Activated effector memory CD4-positive, alpha-beta T cell treated with Interleukin-2 at 50 U/mL for 16 hours (primary cell): ENCODE results near the gene THEM5.
"Not testable (repeated sequence)": the region's sequence is repeated elsewhere in the genome, so short reads cannot be mapped to it uniquely, and the experiment has no call there.

Experiments
- DNase-seq: peaks from one replicate; pipeline ENCODE4 v3.0.0-alpha.2; 2020

THEM5 gene

GRCh38 chr1:151867321-151867720 lies 13.8 kb upstream of the THEM5 start:
- no peak for DNase-seq

- no peak for DNase-seq
These were observed 10.9 kb upstream of the THEM5 start for GRCh38 chr1:151864411-151864810.

GRCh38 chr1:151862604-151863003 lies 9.1 kb upstream of the THEM5 start:
- DNase-seq, result no peak

DNA sequence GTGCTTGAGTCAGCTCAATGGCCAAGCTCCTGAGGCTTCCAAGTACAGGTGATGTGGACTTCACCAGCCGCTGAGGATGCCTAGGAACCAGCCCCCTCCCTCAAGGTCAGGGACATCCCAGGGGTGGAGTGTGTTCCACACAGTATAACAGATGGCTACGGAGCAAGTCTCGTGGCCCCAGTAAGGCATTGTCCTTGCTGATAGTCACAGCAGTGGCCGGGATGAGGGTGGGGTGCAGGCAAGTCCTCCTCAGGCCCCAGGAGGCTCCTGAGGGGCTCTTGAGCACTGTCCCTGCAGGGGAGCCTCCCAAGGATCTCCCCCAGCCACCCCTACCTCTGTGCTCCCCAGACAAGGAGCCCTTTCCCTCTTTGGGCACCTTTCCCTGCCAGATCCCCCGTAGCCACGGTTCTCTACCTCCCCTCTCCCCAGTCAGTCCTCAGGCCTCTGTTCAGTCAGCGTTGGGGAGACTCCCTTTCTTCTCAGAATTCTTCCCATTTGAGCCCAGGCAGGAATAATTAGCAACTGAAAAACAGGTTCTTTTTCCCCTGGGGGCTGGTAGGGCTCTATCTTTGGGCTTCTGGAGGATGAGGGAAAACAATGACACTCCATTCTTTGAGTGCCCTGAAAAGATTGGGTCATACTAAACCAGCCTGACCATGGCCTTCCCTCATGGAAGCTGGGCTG lies 7.1 kb upstream of the THEM5 start:
- no peak for DNase-seq

DNA sequence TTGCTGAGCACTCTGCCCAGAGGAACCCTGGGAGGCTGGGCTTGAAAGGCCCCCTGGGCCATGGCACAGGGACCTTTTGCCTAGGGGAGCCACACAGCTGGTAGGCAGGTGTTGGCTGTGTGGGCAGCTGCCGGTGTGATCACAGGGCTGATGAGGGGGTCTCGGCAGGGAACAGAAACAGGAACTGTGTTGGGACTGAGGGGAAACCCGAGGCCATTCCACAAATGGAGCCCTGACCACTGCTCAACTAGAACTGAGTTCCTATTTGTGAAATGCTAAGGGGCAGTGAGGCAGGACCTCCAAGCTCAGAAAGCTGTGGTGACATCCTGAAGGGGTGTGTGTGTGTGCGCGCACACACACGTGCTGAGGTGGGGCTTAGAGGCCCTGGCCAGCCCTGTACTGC lies 6.4 kb upstream of the THEM5 start:
- no peak for DNase-seq

DNA sequence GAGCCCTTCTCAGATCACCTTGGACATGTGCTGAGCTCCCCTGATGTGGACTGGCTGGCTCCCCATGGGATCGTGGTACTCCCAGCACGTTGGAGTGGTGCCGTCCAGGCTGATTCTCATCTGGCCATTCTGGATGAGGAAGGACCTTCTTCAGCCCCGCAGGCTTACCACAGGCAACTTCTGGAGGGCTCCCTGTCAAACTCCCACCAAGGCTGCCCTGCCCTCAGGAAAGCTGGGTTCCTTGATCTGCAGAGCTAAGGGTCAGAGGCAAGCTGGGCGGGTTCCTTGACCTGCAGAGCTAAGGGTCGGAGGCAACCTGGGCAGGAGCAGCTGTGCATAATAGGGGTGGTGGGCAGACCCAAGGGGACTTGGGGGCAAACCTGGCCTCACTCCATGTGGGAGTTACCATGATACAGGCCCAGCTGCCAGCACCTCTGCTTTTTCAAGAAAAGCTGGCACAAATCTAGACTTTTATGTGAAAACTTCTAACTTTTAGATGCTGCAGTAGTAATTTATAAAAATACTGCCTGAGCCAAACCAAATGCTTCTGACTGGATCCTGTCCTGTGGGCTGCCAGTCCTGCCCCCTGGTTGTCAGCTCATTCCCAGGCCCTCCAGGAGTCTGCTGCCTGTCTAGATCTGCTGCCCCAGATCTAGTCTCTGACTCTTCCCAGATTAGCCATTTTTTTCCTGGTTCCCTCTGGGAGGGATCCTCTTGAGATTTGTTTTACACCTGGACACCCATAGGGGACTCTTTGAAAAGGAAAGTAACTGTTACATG lies 5.6 kb upstream of the THEM5 start:
- no peak for DNase-seq

- DNase-seq, result no peak
These were observed 4.7 kb upstream of the THEM5 start for GRCh38 chr1:151858030-151858746.

- DNase-seq, result no peak
These were observed 2.4 kb upstream of the THEM5 start for GRCh38 chr1:151855933-151856332.

- not testable (repeated sequence) for DNase-seq
These were observed 2.0 kb upstream of the THEM5 start for GRCh38 chr1:151855516-151855915.

DNA sequence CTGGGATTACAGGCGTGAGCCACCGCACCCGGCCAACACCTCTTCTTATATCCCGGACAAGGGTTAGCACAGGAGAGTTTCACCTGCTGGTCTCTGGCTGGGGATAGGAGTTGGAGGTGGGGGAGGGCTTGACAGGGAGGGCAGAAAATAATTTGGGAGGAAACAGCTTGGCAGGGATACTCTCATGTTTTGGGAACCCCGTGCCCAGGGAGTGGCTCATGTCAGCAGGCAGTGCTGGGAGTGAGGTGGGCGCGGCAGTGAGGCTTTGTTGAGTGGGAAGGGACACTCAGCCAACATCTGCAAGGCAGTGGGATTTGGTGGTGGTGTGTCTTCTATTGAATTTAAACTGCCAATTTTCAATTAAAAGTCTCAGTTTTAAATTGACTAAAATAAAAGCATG lies 1.1 kb upstream of the THEM5 start:
- DNase-seq, result no peak

GRCh38 chr1:151852733-151853132 lies 779 bp downstream of the THEM5 start:
- no peak for DNase-seq

GRCh38 chr1:151851886-151852285 lies 1.6 kb downstream of the THEM5 start:
- DNase-seq, result no peak

DNA sequence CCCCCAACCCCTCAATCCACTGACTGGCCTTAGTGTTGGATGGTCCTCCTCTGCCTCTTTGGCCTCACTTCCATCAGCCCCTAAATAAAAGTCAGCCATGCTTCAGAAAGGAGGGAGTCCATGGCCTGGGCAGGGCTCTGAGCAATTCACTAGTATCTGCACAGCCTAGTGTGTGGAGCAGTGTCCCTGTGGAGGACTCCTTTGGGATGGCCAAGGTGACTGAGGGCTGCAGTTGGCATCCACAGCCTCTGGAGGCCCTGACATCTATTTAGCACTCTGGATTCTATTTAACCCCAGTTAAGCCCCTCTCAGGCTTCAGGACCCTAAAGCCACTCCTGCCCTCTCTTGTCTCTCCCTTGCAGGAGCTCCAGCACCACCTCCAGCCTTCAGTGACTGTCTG lies 3.6 kb downstream of the THEM5 start:
- DNase-seq, result no peak

GRCh38 chr1:151849126-151849525 lies 4.4 kb downstream of the THEM5 start:
- DNase-seq, result no peak

DNA sequence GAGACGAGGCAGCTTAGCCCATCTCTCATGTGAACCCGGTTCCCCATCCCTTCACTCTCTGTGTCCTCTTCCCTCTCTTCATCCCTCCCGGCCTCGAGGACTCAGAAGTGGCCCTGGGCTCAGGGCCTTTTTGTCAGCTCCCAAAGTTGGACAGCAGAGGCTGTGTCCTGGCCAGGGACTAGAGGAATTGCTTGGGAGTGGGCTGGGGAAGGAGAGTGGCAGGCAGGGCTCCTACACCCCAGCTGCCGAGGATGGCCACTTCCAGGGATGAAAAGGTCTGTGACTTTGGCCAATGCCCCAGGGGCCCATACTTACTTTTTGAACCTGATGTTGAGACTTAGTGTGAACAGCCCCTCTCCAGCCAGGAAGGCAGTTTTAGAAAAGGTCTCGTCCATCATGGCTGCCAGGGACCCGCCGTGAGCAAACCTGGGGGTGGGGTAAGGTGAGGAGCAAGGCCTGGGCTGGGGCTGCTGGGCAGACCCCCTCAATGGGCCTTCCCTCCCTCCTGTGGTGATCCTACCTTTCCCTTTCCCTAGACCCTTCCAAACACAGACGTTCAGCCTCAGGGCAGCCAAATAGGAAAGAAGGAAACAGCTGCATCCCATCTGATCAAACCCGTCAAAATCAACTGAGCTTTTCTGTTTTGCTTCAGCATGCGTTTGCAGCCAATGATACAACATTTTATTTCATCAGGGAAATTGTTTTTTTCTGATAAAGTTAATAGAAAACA lies 5.5 kb downstream of the THEM5 start:
- DNase-seq, result no peak

DNA sequence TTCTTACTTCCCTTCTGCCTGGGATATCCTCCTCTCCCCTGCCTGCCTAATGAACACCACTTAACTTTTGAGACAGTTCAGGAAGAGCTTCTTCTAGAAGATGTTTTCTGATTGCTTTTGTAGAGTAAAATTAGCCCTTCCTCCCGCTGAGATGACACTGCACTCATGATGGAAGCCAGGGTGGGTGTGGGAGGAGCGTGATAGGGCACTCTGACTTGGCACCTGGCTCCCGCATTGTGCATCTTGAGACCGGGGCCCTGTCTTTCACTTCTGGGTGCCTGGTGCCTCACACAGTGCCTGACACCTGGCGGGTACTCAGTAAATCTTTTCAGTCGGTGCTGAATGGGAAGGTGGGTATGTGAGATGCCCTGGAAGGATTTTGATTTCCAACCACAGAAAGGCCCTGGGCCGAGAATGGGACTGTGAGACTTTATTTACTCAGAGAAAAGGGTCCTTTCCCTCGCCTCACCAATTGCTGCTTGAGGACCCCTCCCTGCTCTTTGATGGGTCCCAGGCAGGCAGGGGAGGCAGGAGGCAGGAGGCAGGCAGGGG lies 6.8 kb downstream of the THEM5 start:
- DNase-seq, result no peak

GRCh38 chr1:151846062-151846568 lies 7.4 kb downstream of the THEM5 start:
- DNase-seq, result no peak

DNA sequence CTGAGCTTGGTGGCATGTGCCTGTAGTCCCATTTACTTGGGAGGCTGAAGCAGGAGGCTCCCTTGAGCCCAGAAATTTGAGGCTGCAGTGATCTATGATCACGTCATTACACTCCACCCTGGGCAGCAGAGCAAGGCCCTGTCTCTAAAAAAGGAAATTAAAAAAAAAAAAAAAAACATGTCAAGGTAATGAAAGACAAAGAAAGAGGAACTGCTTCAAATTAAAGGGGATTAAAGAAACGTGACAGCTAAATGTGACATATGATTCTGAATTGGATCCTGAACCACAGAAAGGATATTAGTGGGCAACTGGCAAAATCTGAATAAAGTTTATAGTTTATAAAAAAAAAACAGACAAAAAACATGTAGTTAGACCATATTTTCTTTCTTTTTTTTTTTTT lies 10.1 kb downstream of the THEM5 start:
- DNase-seq, result no peak

DNA sequence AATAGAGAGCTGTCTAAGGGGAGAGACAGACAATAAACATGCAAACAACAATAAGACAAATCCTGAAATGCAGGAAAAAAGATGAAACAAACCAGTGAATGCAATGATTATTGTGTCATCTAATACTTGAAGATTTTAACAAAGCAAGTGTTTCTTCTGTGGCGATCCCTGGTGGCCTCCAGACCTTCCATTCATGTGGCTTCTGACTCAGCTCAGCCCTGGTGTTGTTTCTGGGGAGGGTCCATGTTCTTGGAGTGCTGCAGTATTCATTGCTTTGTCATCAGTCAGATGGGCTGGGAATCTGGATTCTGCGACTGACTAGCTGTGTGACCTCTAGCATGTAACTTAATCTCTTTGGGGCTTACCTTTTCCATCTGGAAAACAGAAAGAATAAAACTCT lies 12.4 kb downstream of the THEM5 start:
- no peak for DNase-seq

GRCh38 chr1:151840421-151840820 lies 13.1 kb downstream of the THEM5 start:
- no peak for DNase-seq

- peak; percentile 65 for DNase-seq
These were observed 13.8 kb downstream of the THEM5 start, which contains the start of gene C2CD4D for GRCh38 chr1:151839457-151840403. Gene C2CD4D (minus strand): TSS chr1:151839820. CDS start chr1:151838989, 831 bp downstream.

DNA sequence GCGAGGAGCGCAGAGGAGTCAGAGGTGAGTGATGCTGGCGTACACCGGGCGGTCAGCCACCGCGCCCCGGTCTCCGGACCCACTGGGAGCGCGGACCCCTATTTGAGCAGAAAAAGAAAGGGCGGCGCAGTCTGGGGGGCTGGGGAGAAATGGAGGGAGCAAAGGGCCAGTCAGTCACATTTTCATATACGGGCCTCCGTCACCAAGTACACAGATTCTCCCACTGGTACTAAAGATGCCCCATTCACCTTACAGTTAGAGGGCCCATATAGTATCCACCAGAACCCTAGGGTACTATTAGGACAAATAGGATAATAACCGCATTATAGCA lies 14.5 kb downstream of the THEM5 start:
- DNase-seq, result no peak
